Keratinocyte (primary cell): ENCODE data around the gene SMYD3. TPM values are rescaled to one million over a fixed set of nuclear protein-coding genes. Genes with fewer than 3 reads are reported as not detected.

Experiments
- DNase-seq: peaks from one replicate; pipeline ENCODE4 v3.0.0-alpha.2; 2011; ENCODE audit warnings: low read depth, missing footprints, low spot score
- FAIRE-seq: peaks from 2 replicates; lab custom pipeline; 2011; peaks lifted over from hg19 to GRCh38; lab: Jason Lieb, UNC
- H2AFZ ChIP-seq: 2 replicates; pipeline ENCODE4 v1.6.0; 2012; ENCODE audit warnings: low read length, control low read depth, inconsistent platforms; ENCODE audit not compliant: control insufficient read depth
- H3K27ac ChIP-seq: 2 replicates; pipeline ENCODE4 v1.5.1; 2011; ENCODE audit warnings: low read length; ENCODE audit not compliant: control insufficient read depth, insufficient read depth
- H3K27me3 ChIP-seq: 3 replicates; pipeline ENCODE4 v1.6.0; 2011; ENCODE audit warnings: low read length; ENCODE audit not compliant: control insufficient read depth, insufficient read depth; ENCODE audit errors: extremely low read depth
- H3K36me3 ChIP-seq, 2 experiments: 2 replicates in 1 of 2; 3 replicates in 1 of 2; pipeline ENCODE4 v1.5.1; 2011; ENCODE audit warnings: low read length in 2 of 2, mild to moderate bottlenecking in 1 of 2; ENCODE audit not compliant: control insufficient read depth in 2 of 2, insufficient read depth in 2 of 2; ENCODE audit errors: extremely low read depth in 1 of 2
- H3K4me1 ChIP-seq: 3 replicates; pipeline ENCODE4 v1.5.1; 2011; ENCODE audit warnings: low read length; ENCODE audit not compliant: control insufficient read depth, insufficient read depth; ENCODE audit errors: extremely low read depth
- H3K4me2 ChIP-seq: 3 replicates; pipeline ENCODE4 v1.6.0; 2011; ENCODE audit warnings: low read depth, low read length; ENCODE audit not compliant: control insufficient read depth, insufficient read depth; ENCODE audit errors: extremely low read depth
- H3K4me3 ChIP-seq, 3 experiments: fragments of 200-600 bp in 1 of 3; sonication (generic) in 1 of 3; 2 replicates in 2 of 3; 3 replicates in 1 of 3; pipeline ENCODE4 v1.5.1; 2011 to 2016; ENCODE audit warnings: low read length in 3 of 3, mild to moderate bottlenecking in 3 of 3, control low read depth in 2 of 3, inconsistent platforms in 1 of 3, low read depth in 1 of 3, mixed read lengths in 1 of 3, mixed run types in 1 of 3, moderate library complexity in 1 of 3; ENCODE audit not compliant: control insufficient read depth in 2 of 3, insufficient read depth in 2 of 3; ENCODE audit errors: extremely low read depth in 1 of 3
- H3K79me2 ChIP-seq: 2 replicates; pipeline ENCODE4 v1.6.0; 2012; ENCODE audit warnings: low read length; ENCODE audit not compliant: control insufficient read depth, insufficient read depth
- H3K9ac ChIP-seq: 3 replicates; pipeline ENCODE4 v1.6.0; 2011; ENCODE audit warnings: low read length; ENCODE audit not compliant: control insufficient read depth, insufficient read depth; ENCODE audit errors: extremely low read depth
- H3K9me1 ChIP-seq: 3 replicates; pipeline ENCODE4 v1.6.0; 2011; ENCODE audit warnings: low read length; ENCODE audit not compliant: control insufficient read depth, insufficient read depth; ENCODE audit errors: extremely low read depth
- H3K9me3 ChIP-seq: 2 replicates; pipeline ENCODE4 v1.5.1; 2012; ENCODE audit warnings: low read depth, low read length; ENCODE audit not compliant: control insufficient read depth
- H4K20me1 ChIP-seq: 3 replicates; pipeline ENCODE4 v1.6.0; 2011; ENCODE audit warnings: low read length; ENCODE audit not compliant: control insufficient read depth, insufficient read depth; ENCODE audit errors: extremely low read depth
- EZH2 ChIP-seq: IDR thresholded peaks from one replicate; pipeline ENCODE4 v1.6.1; 2012; ENCODE audit warnings: inconsistent platforms, mild to moderate bottlenecking, low read length, moderate library complexity
- dilution Hi-C: fragments of 300-500 bp; cut with MboI; formaldehyde crosslinking; loops from one replicate; pipeline ENCODE4 v1.7.0; 2020; ENCODE audit warnings: low sequenced_read_pairs; ENCODE audit not compliant: extremely low pct_ligation_motif_present
- polyA plus RNA-seq, 5 experiments: library from polyadenylated mRNA; depleted of rRNA in 3 of 5; stranded (reverse) in 3 of 5; stranded (forward) in 1 of 5; unstranded in 1 of 5; fragments of >200 nt; gene quantifications; 1 replicate in 1 of 5; 2 replicates in 3 of 5; 3 replicates in 1 of 5; pipeline versions ENCODE4 v1.2.1 to v1.2.3, GENCODE V29; 2011 to 2012; ENCODE audit warnings: missing spikeins in 2 of 5, low read depth in 1 of 5, low replicate concordance in 1 of 5
- TF ChIP-seq, protein P1 (sequence below), 3 experiments: IDR thresholded peaks in 1 of 3; conservative IDR thresholded peaks in 1 of 3; optimal IDR thresholded peaks in 1 of 3; 2 replicates in 2 of 3; 3 replicates in 1 of 3; pipeline versions ENCODE3 to v1.5.1; 2011; ENCODE audit warnings: low read length in 3 of 3, mild to moderate bottlenecking in 3 of 3, moderate library complexity in 2 of 3, control low read depth in 1 of 3, inconsistent platforms in 1 of 3; ENCODE audit not compliant: insufficient read depth in 2 of 3; ENCODE audit errors: extremely low read depth in 1 of 3

Gene SMYD3
- polyA plus RNA-seq, 1 donor (not counting 4 experiments of a cell fraction or from before 2014, with no cell fraction given): 31.0 TPM

DNA sequence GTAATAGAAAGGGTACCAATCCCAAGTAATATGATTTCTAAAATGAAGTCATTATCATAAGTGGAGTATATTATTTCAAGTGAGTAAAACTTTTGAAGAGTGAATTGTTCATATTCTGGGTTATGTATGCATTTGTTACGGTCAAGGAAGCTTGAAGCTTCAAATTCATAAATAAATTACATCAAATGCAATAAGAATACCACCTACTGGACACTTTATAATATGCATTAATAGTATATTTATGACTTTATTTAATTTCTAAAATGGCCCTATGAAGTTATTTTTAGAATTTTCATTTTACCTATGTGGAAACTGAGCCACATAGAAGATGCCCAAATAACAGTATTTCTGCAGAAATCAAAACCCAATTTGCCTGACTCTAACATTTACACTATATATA is 260.6 kb downstream of the SMYD3 start:
- H3K4me1 ChIP-seq: no peaks in the 10 kb centered on the region
- H3K36me3 ChIP-seq: no peaks in the 10 kb centered on the region
- H3K4me2 ChIP-seq: no peak overlapping the region
- H2AFZ ChIP-seq: no peak overlapping the region
- H3K27ac ChIP-seq: no peak overlapping the region
- FAIRE-seq (no peak), DNase-seq (no peak)
- no peaks in the 10 kb centered on the region for H4K20me1 ChIP-seq
- dilution Hi-C loops: no loop called here
- no peak overlapping the region for H3K4me3 ChIP-seq
- no peaks in the 10 kb centered on the region for H3K27me3 ChIP-seq
- no peaks in the 10 kb centered on the region for H3K79me2 ChIP-seq
- no peak overlapping the region for H3K9ac ChIP-seq
- TF ChIP-seq EZH2: no peak
- TF ChIP-seq, protein P1, sequence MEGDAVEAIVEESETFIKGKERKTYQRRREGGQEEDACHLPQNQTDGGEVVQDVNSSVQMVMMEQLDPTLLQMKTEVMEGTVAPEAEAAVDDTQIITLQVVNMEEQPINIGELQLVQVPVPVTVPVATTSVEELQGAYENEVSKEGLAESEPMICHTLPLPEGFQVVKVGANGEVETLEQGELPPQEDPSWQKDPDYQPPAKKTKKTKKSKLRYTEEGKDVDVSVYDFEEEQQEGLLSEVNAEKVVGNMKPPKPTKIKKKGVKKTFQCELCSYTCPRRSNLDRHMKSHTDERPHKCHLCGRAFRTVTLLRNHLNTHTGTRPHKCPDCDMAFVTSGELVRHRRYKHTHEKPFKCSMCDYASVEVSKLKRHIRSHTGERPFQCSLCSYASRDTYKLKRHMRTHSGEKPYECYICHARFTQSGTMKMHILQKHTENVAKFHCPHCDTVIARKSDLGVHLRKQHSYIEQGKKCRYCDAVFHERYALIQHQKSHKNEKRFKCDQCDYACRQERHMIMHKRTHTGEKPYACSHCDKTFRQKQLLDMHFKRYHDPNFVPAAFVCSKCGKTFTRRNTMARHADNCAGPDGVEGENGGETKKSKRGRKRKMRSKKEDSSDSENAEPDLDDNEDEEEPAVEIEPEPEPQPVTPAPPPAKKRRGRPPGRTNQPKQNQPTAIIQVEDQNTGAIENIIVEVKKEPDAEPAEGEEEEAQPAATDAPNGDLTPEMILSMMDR (optimal IDR thresholded peaks at IDR 0.05 in 1 of 3, IDR thresholded peaks at IDR 0.05 in 1 of 3, conservative IDR thresholded peaks at IDR 0.05 in 1 of 3; ENCODE audit: extremely low read depth in 1 of 3, insufficient read depth in 2 of 3, low read length in 3 of 3): no peak
- no peaks in the 10 kb centered on the region for H3K9me3 ChIP-seq
- H3K9me1 ChIP-seq: no peaks in the 10 kb centered on the region

DNA sequence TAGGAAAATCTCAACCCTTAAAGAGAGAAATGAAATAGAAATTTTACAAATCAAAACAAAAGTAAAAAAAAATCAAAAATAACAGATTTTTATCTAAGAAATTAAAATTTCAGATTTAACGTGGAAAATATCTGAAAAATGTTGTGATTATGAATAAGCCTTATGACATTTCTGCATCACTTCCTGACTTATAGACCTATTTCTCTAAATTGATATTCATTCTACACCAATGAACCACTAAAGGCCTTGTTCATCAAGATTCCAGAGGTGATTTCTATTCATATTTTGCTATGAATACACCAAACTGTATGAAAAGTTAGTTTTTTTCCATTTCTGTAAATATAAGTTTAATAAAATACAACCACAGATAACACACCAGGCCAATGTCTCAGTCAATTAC is 261.5 kb downstream of the SMYD3 start:
- H4K20me1 ChIP-seq: no peaks in the 10 kb centered on the region
- DNase-seq: no peak
- H3K4me3 ChIP-seq: no peak overlapping the region
- dilution Hi-C loops: no loop called here
- no peak overlapping the region for H3K9ac ChIP-seq
- no peaks in the 10 kb centered on the region for H3K79me2 ChIP-seq
- FAIRE-seq: no peak
- no peak overlapping the region for H2AFZ ChIP-seq
- no peaks in the 10 kb centered on the region for H3K4me1 ChIP-seq
- no peaks in the 10 kb centered on the region for H3K27me3 ChIP-seq
- no peak overlapping the region for H3K4me2 ChIP-seq
- TF ChIP-seq, protein P1 (optimal IDR thresholded peaks at IDR 0.05 in 1 of 3, IDR thresholded peaks at IDR 0.05 in 1 of 3, conservative IDR thresholded peaks at IDR 0.05 in 1 of 3; ENCODE audit: extremely low read depth in 1 of 3, insufficient read depth in 2 of 3, low read length in 3 of 3): no peak
- TF ChIP-seq EZH2: no peak
- no peaks in the 10 kb centered on the region for H3K9me3 ChIP-seq
- H3K27ac ChIP-seq: no peak overlapping the region
- no peaks in the 10 kb centered on the region for H3K9me1 ChIP-seq
- H3K36me3 ChIP-seq: no peaks in the 10 kb centered on the region
